Progenitor cell of endocrine pancreas (in vitro differentiated cells): ENCODE measurements around the gene ZNF678. TPM values are rescaled to one million over a fixed set of nuclear protein-coding genes. Genes with fewer than 3 reads are reported as not detected.
"Not testable (repeated sequence)": the region's sequence is repeated elsewhere in the genome, so short reads cannot be mapped to it uniquely, and the experiment has no call there.

Experiments used
- DNase-seq: peaks from one replicate; pipeline ENCODE4 v3.0.0; 2021; ENCODE audit warnings: low spot score; ENCODE audit not compliant: unreplicated experiment
- H3K27ac Mint-ChIP-seq: 2 replicates; pipeline ENCODE4 v1.8.0; 2021; ENCODE audit warnings: mild to moderate bottlenecking, moderate library complexity, mixed read lengths
- H3K27me3 Mint-ChIP-seq: 2 replicates; pipeline ENCODE4 v1.8.0; 2021; ENCODE audit warnings: mixed read lengths
- H3K36me3 Mint-ChIP-seq: 2 replicates; pipeline ENCODE4 v1.8.0; 2022; ENCODE audit warnings: mixed read lengths; ENCODE audit not compliant: insufficient read depth
- H3K4me1 Mint-ChIP-seq: 2 replicates; pipeline ENCODE4 v1.8.0; 2021; ENCODE audit warnings: low read depth, mixed read lengths
- H3K4me3 Mint-ChIP-seq: 2 replicates; pipeline ENCODE4 v1.8.0; 2021; ENCODE audit warnings: low read depth, mild to moderate bottlenecking, moderate library complexity, mixed read lengths
- H3K9me3 Mint-ChIP-seq: 2 replicates; pipeline ENCODE4 v1.8.0; 2021; ENCODE audit warnings: low read depth, mixed read lengths
- total RNA-seq: library from RNA; stranded (reverse); gene quantifications from 2 replicates; pipeline ENCODE4 v1.2.1, GENCODE V29; 2021
- TF ChIP-seq, protein P1 (sequence below): fragments of 200-600 bp; sonication (generic); IDR thresholded peaks from one replicate; pipeline ENCODE4 v1.5.0; 2021; ENCODE audit warnings: antibody characterized with exemption, mild to moderate bottlenecking; ENCODE audit not compliant: unreplicated experiment

Gene ZNF678
- total RNA-seq, 1 donor from 2014 or later: 24.1 TPM

DNA sequence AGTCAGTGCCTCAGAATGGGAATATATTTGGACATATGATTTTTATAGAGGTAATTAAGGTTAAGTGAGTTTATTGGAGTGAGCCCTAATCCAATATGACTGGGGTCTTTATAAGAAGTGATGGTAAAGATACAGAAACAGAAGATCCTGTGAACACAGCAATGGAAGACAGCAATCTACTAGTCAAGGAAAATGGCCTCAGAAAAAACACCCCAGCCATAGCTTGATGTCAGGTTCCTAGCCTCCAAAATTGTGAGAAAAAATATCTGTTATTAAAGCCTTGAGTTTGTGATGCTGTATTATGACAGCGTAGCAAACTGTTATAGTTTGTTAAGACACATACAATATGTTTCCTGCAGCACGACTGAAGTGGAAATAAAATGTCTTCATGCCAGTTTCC is 99.6 kb downstream of the ZNF678 start:
- Mint-ChIP-seq H3K9me3 (peaks cover 66% of the 10 kb centered on the region), H3K36me3 (peaks cover 65% of the 10 kb centered on the region), H3K4me3 (no peak overlapping the region), H3K27me3 (no peaks in the 10 kb centered on the region), H3K4me1 (no peaks in the 10 kb centered on the region), H3K27ac (no peak overlapping the region)
- TF ChIP-seq, protein P1, sequence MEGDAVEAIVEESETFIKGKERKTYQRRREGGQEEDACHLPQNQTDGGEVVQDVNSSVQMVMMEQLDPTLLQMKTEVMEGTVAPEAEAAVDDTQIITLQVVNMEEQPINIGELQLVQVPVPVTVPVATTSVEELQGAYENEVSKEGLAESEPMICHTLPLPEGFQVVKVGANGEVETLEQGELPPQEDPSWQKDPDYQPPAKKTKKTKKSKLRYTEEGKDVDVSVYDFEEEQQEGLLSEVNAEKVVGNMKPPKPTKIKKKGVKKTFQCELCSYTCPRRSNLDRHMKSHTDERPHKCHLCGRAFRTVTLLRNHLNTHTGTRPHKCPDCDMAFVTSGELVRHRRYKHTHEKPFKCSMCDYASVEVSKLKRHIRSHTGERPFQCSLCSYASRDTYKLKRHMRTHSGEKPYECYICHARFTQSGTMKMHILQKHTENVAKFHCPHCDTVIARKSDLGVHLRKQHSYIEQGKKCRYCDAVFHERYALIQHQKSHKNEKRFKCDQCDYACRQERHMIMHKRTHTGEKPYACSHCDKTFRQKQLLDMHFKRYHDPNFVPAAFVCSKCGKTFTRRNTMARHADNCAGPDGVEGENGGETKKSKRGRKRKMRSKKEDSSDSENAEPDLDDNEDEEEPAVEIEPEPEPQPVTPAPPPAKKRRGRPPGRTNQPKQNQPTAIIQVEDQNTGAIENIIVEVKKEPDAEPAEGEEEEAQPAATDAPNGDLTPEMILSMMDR: no peak
- DNase-seq: no peak

DNA sequence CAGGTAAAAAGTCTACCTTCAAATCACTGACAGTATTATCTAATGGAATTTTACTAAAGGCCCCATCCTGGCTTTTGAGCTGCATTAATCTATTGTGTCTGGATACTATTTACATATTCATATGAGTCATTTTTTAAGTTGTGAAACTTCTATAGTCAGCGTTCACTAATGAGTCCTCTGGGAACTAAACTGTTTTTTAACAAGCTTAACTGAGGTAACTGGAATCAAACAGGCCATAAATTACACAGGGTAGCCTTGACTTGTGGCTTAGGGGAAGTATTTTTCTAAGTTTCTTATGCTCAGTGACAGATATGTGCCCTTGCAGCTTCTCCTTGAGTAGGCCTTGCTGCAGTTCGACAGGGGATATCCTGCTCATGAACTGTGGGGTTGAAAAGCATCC is 102.9 kb downstream of the ZNF678 start:
- H3K27me3 Mint-ChIP-seq: no peaks in the 10 kb centered on the region
- peaks cover 63% of the 10 kb centered on the region for H3K9me3 Mint-ChIP-seq
- H3K4me1 Mint-ChIP-seq: no peaks in the 10 kb centered on the region
- no peak for DNase-seq
- no peak overlapping the region for H3K4me3 Mint-ChIP-seq
- H3K36me3 Mint-ChIP-seq: peaks cover 50% of the 10 kb centered on the region
- no peak overlapping the region for H3K27ac Mint-ChIP-seq
- TF ChIP-seq, protein P1: no peak

DNA sequence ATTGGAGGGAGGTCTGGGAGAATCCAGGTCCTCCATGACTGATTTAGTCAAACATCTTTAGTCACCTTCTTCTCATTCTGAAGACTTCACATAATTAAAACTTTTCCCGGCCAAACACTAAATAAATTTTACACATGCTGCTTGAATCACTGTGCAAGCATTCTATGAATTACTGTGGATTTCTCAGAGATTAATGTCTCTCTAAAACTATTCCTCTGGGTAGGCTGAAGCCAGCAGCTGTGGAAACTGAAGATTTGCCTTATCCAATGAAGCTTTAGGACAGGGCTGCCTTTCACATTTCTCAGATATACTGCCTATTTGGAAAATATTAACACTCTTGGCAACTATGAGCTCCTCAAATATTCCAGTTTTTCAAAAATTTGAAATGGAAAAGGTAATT is 110.1 kb downstream of the ZNF678 start:
- DNase-seq: no peak
- TF ChIP-seq, protein P1: no peak
- no peak overlapping the region for H3K27ac Mint-ChIP-seq
- H3K36me3 Mint-ChIP-seq: peaks cover 18% of the 10 kb centered on the region
- H3K4me3 Mint-ChIP-seq: no peak overlapping the region
- H3K9me3 Mint-ChIP-seq: peaks cover 57% of the 10 kb centered on the region
- no peaks in the 10 kb centered on the region for H3K27me3 Mint-ChIP-seq
- H3K4me1 Mint-ChIP-seq: no peaks in the 10 kb centered on the region

DNA sequence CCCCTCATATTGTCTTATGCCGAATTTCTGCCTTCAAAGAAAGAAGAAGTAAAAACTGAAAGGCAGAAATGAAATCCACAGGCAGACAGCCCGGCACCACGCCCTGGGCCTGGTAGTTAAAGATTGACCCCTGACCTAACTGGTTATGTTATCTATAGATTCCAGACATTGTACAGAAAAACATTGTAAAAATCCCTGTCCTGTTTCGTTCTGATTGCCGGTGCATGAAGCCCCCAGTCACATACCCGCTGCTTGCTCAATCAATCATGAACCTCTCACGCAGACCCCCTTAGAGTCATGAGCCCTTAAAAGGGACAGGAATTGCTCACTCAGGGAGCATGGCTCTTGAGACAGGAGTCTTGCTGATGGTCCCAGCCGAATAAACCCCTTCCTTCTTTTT is 122.5 kb downstream of the ZNF678 start:
- H3K4me1 Mint-ChIP-seq: no peaks in the 10 kb centered on the region
- H3K9me3 Mint-ChIP-seq: peaks cover 44% of the 10 kb centered on the region
- no peak for DNase-seq
- TF ChIP-seq, protein P1: no peak
- H3K36me3 Mint-ChIP-seq: peaks cover 1% of the 10 kb centered on the region
- H3K27ac Mint-ChIP-seq: no peak overlapping the region
- H3K27me3 Mint-ChIP-seq: no peaks in the 10 kb centered on the region
- H3K4me3 Mint-ChIP-seq: no peak overlapping the region

DNA sequence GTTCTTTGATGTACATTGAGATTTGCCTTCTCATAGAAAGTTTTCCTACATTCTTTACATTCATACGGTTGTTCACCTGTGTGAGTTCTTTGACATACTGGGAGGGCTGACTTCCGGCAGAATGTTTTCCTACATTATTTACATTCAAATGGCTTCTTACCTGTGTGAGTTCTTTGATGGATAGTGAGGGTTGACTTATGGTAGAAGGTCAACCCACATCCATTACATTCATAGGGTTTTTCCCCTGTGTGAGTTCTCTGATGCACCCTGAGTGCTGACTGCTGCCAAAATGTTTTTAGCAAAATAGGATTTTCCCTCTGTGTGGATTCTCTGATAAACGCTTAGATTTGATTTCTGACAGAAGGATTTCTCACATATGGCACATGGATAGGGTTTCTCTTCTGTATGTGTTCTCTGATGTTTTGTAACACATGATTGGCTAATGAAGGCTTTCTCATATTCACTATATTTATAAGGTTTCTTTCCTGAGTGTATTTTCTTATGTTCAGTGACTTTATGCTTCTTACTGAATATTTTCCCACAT is 134.0 kb downstream of the ZNF678 start:
- no peak overlapping the region for H3K27ac Mint-ChIP-seq
- H3K27me3 Mint-ChIP-seq: no peaks in the 10 kb centered on the region
- no peaks in the 10 kb centered on the region for H3K36me3 Mint-ChIP-seq
- TF ChIP-seq, protein P1: no peak
- H3K4me3 Mint-ChIP-seq: no peak overlapping the region
- DNase-seq: no peak
- H3K4me1 Mint-ChIP-seq: no peaks in the 10 kb centered on the region
- peaks cover 33% of the 10 kb centered on the region for H3K9me3 Mint-ChIP-seq

DNA sequence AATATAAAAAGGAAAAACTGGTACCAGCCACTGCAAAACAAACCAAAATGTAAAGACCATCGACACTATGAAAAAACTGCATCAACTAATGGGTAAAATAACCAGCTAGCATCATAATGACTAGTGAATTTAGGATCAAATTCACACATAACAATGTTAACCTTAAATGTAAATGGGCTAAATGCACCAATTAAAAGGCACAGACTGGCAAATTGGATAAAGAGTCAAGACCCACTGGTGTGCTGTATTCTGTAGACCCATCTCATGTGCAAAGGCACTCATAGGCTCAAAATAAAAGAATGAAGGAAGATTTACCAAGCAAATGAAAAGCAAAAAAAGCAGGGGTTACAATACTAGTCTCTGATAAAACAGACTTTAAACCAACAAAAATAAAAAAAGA is 138.3 kb downstream of the ZNF678 start:
- H3K4me3 Mint-ChIP-seq, H3K27me3 Mint-ChIP-seq, H3K27ac Mint-ChIP-seq, H3K4me1 Mint-ChIP-seq, H3K36me3 Mint-ChIP-seq, DNase-seq: not testable (repeated sequence)
- peaks cover 47% of the 10 kb centered on the region for H3K9me3 Mint-ChIP-seq
